Measurements from ENCODE around the gene GASK1B.

The GASK1B gene

GRCh38 chr4:158172261-158173258 is at the start of gene GASK1B:
GASK1B (minus strand) TSS chr4:158173025; CDS start chr4:158171375, 1,650 bp downstream.
- no peak for DNase-seq

DNA sequence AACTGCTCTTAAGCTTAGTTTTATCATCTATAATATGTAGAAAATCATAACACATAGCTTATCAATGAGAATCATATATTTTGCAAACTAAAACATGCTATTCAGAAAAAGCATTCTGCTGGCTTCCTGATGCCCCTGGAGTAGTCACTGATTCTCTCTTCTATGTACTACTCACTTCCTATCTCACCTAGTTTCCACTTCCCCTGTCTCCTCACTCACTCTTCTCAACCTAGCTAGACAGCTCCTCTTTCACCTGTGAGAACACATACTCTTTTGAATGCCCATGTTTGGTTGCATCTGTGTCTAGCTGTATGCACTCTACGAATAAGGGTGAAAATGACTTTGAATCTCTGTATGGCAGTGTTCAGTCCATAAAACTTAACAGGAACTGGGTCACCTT is 46.8 kb upstream of the GASK1B start:
- no peak for DNase-seq

DNA sequence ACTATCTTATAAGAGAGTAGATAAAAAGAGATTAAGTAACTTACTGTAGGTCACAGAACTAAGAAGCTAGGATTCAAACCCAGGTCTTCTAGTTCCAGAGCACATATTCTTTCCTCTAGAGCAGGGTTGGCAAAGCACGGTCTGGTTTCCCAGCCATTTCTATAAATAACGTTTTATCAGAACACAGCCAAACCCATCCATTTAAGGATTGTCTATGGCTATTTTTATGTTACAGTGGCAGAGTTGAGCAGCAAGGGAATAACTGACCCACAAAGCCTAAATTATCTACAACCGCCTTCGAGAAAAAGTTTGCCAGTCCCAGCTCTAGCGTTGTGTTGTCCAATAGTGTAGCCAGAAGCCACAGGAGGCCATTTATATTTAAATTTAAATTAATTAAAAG is 44.9 kb upstream of the GASK1B start:
- DNase-seq: no peak

GRCh38 chr4:158214856-158215255 is 42.0 kb upstream of the GASK1B start:
- DNase-seq: no peak

GRCh38 chr4:158213466-158213865 is 40.6 kb upstream of the GASK1B start:
- DNase-seq: no peak

DNA sequence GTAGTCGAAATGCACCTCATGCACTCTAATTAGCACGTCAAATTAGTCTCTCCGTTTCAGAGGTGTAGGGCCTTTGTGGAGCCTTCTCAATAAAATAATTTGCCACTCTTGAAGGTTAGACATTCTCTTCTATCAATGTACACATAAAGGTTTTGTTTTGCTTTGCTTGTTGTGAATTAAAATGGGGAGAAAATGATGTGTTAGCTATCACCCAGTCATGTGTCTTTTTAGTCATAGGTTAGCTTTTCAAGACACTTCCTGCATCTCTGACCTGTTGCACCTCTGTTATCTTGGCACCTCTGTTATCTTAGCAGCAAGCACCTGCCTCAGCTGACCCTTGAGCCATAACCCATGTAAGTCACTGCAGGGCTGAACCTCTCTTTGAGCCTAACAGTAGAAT is 38.4 kb upstream of the GASK1B start:
- DNase-seq: no peak

DNA sequence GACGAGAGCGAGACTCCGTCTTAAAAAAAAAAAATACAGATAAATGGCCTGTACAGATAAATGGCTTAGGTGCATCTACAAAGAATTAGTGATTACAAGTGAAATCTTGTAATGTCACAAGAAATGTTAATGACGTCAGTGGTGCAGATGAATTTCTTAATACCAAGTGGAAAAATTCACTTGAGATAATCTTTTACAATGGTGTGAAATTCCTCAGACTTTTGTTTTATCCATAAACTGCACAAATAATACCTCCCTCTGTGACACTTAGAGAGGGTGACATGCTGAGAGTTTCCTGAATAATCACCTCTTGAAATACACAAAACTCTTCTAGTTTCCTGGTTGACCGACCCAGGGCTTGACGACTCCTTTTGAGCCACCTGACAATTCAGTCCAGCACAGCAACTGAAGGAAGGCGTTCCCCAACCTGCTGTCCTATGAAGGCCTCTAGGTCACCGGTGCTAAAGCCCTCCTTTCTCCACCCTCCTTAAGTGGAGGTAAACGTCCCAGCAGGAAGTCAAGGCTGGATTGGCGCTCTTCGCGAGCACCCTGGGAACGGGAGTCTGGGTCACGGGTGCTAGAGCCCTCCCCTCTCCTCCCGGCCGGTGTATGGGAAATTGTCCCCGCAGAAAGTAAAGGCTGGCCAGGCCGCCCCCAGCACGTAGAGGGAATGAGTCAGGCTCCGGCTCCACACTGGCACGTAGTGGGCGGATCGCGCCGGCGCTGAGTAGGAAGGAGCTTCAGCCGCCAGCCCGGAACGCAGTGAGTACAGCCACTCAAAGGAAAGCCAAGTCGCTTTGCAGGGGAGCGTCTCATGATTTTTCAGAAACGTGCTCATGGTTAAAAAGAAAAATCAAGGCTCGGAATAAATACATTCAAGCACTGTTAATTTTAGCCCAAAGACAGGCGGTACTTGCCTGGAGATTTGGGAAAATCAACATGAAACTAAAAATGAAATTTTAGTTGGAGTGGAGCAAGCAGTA is 37.3 kb upstream of the GASK1B start, which contains the start of gene TMEM144:
TMEM144 (plus strand) TSS at position 662 of the 983 bp plus-strand sequence. CDS start 2,182 bp downstream, outside the sequence.
- peak; percentile 67 for DNase-seq

DNA sequence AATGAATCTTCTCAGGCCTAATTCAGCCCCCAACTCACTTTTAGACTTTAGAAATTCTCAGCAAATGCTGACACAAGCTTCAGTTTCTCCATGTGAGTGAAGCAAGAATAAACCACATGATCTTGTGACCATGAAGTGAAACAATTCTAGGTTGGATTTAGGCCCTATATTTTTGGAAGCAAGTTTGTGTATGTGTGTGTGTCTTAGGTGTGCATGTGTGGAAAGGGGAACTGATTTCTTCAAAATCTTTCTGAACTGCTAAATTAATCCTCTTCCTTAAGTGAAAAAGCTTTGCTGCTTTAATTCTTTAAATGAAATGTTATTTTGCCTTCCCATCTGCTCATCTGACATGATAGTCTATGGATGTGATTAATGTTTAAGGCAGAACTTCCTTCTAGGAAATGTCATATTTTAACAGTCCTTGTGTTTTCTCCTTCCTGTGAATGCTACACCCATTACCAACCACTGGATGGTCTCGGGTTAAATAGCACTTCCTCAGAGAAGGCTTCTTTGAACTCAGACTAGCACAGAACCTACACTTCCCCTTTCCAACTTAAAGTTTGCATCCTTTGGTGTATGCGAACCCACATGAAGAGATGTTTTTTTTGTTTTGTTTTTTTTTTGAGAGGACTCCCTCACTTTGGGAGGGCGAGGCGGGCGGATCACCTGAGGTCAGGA is 36.3 kb upstream of the GASK1B start:
- no peak for DNase-seq

DNA sequence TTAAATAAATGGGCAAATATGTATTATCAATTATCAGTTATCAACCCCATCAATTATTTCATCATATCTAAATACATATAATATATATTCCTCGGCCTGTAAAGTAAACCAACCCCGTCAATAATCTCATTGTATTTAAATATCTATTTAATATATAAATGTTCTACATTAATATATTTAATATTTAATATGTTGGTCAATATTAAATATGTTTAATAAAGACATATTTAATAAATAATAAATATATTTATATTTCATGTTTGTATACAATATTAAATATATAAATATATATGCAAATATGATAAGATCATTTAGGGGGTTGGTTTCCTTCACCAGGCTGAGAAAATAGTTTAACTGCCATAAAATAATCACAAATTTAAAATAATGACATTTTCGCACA is 31.1 kb upstream of the GASK1B start:
- DNase-seq: no peak

GRCh38 chr4:158203436-158203835 is 30.6 kb upstream of the GASK1B start:
- no peak for DNase-seq

GRCh38 chr4:158202481-158202880 is 29.7 kb upstream of the GASK1B start:
- DNase-seq: no peak

GRCh38 chr4:158201876-158202275 is 29.1 kb upstream of the GASK1B start:
- no peak for DNase-seq

DNA sequence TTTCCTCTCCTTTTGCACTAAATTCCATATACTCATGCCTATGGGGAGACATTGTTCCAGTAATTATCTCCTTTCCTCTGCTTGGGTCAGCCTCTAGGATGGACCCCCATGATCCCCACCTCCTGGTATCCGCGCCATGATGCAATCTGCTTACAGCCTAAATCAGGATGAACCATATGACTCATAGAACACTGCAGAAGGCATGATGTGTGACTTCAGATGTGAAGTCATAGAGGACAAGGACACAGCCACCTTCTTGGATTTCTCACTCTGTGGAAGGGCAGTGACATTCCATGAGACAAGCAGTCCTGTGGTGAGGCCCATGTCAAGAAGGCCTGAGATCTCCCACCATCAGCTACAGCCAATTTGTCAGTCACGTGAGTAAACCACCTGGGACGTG is 28.5 kb upstream of the GASK1B start:
- no peak for DNase-seq

GRCh38 chr4:158200214-158200613 is 27.4 kb upstream of the GASK1B start:
- DNase-seq: no peak

GRCh38 chr4:158197194-158197776 is 24.5 kb upstream of the GASK1B start:
- DNase-seq: no peak

DNA sequence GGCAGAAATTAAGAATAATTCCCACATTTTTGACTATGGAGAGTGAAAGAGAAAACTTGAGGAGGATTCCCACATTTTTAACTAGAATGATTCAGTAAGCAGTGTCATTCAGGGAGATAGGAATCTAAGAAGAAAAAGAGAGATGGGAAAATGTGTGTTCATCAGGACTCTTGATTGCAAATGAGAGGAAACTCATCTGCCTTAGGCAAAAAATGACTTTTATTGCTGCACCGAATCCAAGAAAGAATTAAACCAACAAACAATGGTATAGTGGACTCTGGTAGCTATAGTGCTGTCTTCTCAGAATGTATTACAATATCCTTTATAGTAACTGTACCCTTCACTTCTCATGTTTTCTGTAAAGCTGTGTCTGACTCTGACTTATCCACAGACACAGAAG is 22.5 kb upstream of the GASK1B start:
- no peak for DNase-seq

DNA sequence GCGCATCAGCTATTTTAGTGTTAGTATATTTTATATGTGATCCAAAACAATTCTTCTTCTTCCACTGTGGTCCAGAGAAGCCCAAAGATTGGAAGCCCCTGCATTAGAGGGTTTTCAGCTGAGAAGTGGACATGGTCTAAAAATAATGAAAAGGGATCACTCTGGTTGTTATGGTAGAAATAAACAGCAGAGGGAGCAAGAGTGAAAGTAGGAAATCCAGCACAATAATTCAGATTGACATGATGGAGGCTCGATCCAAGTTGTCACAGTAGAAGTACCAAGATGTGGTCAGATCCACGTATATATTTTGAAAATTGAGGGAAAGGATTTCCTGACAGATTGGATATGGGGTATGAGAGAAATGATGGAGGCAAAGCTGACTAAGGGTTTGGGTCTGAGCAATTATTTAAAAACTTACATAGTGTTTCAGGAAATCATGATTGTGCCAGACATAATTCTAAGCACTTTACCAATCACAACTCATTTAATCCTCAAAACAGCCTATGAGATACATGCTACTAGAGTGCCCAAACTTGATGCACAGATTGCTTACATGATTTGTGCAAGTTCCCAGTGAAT is 20.4 kb upstream of the GASK1B start:
- no peak for DNase-seq

DNA sequence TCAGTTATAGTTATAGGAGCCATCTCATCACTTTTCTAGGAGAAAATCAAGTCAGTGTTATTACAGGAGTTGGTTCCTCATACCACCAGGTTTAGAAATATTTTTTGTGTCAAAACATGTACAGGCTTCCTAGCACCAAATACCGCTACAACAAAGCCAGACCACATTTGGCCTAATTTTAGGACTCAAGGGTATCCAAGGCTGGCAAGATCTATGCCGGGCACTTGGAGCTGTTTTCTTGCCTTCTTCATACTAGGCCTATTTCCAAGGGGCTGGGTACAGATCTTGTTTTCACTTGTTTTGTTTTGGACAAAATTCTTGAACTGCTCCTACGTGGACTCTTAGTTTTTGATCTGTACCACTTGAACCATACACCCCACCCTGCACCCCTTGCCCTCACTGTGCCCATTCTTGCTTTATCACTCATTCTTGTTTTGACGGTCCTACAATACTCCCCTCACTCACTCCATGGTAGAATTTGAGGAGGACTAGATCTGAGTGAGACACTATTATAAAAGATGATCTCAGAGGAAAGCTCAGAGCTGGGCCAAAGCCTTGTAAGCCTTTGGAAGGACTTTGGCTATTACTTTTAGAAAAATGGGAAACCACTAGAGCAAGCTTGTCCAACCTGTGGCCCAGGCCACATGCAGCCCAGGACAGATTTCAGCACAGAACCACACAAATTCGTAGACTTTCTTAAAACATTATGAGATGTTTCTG is 19.8 kb upstream of the GASK1B start:
- DNase-seq: no peak

GRCh38 chr4:158190718-158191117 is 17.9 kb upstream of the GASK1B start:
- DNase-seq: no peak

DNA sequence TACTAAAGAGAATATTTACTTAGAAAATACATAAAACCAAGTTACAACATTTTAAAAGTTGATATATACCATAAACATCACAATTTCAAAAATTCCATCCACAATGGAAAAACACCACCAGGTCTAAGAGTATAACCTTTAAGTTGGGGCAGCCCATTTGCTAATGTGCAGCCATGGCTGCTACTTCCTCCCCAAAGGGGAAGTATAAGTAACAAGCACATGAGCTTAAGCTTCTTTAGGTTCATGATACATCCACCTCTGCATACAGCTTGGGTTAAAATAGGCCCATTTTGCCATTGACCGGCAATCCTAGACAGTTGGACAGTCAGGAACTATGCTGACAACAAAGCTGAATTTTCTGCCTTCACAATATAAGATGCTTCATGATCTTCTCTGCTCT is 16.6 kb upstream of the GASK1B start:
- no peak for DNase-seq

GRCh38 chr4:158186815-158187214 is 14.0 kb upstream of the GASK1B start:
- no peak for DNase-seq
